CD4-positive, alpha-beta T cell treated with Interleukin-17A for 1 hour (primary cell): Measurements from ENCODE around the gene IQSEC3.

Experiments used
- DNase-seq: peaks from one replicate; pipeline ENCODE4 v3.0.0-alpha.2; 2020

Gene IQSEC3

DNA sequence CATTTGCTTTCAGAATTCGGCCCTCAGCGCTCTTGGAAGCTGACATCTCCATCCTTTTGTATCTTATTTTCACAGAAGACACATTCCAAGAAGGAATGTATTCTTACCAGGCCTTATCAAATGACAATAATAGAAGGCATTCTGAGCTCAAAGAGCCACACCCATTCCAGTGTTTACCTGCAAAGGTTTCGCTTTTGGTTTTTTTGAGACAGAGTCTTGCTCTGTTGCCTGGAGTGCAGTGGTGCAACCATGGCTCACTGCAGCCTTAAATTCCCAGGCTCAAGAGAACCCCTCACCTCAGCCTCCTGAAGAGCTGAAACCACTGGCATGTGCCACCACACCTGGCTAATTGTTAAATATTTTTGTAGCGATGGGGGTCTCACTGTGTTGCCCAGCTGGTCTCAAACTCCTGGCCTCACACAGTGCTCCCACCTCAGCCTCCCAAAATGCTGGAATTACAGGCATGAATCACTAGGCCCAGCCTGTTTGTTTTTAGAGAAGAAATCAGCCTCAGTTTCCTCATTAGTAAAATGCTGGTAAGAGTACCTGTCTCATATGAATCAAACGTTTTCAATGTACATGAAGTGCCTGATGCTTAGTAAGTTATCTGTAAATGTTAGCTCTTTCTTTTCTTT is 78.2 kb downstream of the IQSEC3 start:
- DNase-seq, result no peak

DNA sequence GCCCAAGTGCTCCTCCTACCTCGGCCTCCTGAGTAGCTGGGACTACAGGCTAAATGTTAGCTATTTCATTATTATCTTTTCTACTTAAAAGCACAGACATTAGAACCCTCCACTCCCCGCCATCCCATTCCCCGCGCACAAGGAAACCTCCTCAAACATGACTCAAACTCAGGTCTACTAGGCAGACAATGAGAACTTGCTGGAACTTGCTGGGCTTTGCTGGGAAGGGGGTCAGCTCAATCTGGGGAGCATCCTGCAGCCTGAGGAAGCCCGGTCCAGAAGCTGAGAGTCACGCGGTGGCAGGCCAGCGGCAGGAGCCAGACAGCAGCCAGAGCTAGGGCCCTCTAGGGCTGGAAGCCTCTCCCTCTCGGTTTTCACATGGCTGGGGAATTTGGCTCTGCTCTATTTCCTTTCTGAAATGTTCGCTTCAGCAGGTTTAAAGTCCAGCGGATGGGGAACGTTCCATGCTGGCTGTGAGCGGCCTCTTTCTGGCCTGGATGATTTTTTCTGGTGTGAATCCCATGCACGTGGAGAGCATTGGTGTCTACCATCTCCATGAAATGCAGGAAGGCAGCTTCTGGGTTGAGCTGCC is 78.9 kb downstream of the IQSEC3 start:
- no peak for DNase-seq

DNA sequence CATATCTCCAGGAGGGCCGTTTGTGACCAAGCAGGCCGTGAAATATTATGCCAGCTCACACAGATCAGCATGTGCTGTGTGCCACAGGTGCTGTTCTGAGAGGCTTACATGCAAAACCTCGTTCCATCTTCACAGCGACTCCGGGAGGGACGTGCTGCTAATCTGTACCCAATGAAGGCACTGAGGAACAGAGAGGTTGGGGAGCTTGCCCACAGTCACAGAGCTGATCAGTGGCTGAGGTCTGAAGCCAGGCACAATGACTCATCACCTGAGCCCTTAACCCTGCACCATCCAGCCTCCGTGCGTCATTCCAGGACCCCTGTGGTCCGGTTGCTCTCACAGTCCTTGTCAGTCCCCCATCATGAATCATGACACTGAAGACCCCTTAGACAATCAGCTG is 80.7 kb downstream of the IQSEC3 start:
- DNase-seq, result no peak

DNA sequence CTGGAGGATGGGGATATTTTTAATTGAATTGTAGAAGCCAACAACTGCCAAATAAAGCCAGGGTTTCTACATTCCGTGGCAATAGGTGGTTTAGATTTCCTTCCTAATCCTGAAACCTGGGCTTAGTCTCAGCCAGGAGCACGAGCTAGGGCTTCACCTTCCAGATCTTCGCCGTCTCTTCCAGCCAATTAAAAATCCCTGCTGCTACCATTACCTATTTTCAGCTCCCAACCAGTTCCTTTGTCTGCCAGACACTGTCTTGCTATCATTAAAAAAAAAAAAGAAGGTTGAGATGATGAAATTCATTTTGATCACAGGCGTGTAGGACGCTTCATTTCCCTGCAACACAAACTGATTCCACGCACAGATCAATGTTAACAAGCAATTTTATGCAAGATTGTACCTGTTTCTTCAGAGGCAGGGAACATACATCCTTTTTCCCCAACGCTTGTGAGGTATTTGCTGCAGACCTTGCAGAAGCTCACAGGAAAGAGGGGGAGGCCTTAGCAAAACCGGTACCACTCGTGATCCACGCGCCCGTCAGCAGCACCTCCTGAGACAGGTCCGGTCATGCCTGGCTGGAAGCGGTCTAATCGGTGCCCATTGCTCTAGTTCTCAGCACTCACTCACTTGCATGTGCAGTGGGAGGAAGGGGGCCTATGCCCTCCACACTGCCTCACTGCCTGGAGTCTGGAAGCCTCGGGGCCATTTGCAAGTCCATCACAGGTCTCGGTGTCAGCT is 82.3 kb downstream of the IQSEC3 start:
- no peak for DNase-seq

GRCh38 chr12:151579-151978 is 85.0 kb downstream of the IQSEC3 start:
- no peak for DNase-seq

- no peak for DNase-seq
Measured at GRCh38 chr12:152440-152839, 85.9 kb downstream of the IQSEC3 start.

- peak; percentile 49 for DNase-seq
Measured at GRCh38 chr12:153080-153746, 86.6 kb downstream of the IQSEC3 start.

GRCh38 chr12:154058-154457 is 87.5 kb downstream of the IQSEC3 start:
- no peak for DNase-seq

DNA sequence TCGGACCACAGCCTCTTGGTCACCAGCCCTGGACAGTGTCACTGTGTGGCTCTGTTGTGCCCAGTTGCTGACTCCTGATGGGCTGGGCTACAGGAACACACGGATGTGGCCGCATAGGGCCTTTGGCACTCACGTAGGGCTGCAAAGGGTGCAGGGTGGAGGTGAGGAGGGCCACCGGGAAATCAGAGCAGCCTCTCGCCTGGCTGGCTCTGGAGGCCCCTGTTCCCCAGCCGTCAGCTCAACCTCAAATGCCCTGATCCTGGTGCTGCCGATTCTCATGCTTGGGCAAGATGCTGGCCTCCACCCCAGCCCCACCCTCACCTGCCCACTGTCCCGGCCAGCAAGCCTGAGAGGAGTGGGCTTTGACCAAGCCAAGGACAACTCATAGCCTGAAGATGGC is 88.4 kb downstream of the IQSEC3 start:
- DNase-seq, result no peak

GRCh38 chr12:155646-156045 is 89.1 kb downstream of the IQSEC3 start:
- DNase-seq, result no peak

DNA sequence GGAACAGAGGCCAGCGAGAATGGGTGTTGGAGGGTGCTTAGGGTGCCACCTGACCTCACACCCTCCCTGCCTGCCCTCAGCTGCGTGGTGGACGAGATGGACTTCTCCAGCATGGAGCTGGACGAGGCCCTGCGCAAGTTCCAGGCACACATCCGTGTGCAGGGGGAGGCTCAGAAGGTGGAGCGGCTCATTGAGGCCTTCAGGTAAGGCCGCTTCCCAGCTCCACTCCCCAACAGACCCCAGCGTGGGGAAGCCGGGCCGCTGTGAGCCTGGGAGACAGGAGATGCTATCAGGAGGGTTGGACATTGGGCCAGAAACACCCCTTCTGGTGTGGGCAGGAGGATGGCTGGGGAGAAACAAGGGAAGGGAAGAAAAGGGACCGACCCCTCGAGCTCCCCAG is 90.4 kb downstream of the IQSEC3 start:
- DNase-seq, result no peak

GRCh38 chr12:157644-158043 is 91.1 kb downstream of the IQSEC3 start:
- no peak for DNase-seq

DNA sequence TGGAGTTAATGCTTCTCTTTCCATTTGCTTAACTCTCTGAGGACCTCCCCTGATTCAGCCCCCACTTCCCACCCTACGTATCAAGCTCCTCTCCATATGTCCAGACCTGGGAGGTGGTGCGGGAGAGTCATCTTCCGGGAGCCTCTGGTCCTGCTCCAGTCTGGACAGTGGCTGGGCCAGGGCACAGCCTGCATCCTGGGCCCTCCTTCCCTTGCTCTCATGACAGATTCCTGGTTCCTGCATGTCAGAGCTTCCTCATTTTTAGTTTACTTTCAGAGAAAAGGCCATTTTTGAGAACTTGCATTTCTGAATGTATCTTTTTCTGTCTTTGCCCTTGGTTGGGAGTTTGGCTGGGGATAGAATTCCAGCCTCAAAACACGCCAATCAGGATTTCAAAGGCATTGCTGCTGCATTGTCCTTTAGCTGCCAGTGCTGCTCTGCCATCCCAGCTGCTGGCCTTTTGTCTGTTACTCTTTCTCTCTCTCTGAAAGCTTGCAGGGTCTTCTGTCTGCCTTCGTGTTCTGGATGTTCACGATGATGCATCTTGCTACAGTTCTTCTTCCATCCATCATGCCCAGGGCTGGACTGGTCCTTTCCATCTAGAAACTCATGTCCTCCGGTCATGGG is 92.7 kb downstream of the IQSEC3 start:
- DNase-seq, result no peak

DNA sequence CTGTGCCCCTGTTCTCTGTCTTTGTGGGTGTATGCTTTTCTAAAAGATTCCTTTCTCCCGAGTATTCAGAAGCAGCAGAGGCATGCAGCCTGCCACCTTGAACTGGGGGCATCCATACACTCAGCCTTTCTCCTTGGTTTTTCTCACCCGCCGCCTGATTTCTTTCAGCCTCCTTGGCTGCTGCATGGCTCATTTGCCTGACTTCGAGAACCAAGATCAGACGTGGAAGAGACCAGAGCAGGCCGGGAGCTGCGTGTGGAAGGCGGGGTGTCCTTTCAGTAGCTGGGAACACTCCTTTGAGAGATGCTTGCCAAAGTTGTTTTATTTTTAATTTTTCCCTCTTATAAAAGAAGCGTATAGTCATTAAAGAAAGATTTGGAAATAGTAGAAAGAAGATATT is 94.3 kb downstream of the IQSEC3 start:
- DNase-seq, result no peak

GRCh38 chr12:161823-162222 is 95.3 kb downstream of the IQSEC3 start:
- no peak for DNase-seq

DNA sequence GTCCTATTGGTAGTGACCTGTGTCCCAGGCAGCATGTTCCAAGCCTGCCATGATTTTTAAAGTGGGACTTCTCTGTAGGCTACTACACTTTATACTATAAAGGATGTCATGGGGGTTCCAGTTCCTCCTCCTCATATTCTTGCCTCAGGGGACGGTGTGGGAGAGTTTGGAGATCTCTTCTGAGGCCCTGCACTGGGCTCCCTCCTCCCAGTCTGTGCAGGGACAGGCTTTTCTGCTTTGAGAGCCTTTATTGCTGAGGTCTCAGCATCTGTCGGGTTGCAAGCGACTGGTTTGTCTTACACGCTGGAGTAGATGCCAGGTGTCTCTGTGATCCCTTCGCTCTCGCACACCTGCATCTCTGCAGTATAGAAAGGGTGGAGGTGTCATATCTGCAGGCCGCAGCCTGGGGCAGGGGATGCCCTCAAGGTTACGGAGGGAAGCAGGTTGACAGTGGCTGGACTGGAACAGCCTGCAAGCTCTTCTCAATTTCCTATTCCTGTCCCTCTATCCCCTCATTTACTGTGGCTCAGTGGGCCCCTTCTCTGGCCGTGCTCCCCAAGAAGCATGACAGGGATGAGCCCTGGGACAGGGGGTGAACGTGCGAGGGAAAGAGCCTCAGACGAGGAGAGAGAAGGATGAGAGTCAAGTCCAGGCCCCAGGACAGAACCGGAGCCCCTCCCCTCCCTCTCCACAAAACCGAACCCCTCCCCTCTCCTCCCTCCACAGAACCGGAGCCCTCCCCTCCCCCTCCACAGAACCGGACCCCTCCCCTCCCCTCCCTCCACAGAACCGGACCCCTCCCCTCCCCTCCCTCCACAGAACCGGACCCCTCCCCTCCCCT is 96.1 kb downstream of the IQSEC3 start:
- DNase-seq, result no peak

DNA sequence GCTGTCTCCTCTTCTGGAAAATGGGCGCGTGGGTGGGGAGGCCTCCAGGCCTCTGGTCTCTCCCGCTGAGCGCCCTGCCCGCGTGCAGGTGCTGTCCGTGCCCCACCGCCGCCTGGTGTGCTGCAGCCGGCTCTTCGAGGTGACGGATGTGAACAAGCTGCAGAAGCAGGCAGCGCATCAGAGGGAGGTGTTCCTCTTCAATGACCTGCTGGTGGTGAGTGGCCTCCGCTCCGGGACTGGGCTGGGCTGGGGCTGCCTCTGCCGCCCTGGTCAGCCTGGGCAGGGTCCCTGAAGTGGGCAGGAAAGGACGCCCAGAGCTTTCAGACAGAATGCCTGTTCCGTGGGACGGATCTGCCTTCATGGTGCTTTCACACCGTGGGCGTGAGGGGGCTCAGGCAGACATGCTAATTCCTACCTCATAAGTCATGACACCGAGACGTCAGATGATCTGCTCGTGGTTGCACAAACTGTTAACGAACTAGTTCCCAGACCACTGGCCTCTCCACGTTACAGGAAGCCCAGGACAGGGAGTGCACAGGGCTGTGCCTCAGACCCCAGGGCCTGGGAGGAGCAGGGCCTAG is 96.9 kb downstream of the IQSEC3 start:
- DNase-seq, result no peak

DNA sequence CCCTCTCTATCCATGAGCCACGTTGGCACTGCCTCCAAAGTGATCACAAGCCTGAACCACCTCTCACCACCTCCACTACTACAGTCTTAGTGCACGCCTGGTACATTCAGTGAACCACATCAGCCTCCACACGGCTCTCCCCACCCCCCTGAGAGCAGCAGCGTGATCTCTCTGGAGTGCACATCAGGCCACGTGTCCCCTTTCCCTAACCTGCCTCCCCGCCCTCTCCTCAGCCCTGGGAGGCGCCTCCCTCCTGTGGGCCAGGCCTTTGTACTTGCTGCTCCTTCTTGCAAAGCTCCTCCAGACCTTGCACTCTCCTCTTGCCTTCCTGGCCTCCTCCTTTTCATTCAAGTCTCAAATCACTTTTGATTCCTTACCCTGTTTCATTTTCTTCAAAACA is 97.6 kb downstream of the IQSEC3 start:
- DNase-seq, result no peak

DNA sequence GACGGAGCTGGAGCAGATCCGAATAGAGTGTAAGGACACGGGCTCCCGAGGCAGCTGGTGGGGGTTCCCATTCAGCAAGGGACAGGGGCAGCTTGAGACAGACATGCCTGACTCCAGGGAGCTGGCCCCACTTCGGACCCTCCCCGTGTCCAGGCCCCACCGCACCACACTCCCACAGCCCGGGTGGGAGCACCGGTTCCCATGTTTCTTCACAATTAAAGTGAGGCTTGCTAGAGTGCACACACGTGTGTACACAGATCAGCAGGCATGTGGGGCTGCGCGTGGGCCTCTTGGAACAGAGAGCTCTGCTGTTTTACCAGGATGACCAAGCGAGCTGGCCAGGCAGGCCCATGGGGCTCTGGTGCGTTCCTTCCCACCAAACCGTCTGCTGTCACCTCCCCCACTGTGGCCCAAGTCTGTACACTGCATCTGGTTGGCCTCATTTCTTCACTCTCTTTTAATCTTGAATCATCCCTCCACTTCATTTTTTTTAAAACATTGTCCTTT is 99.3 kb downstream of the IQSEC3 start:
- DNase-seq, result no peak

- no peak for DNase-seq
Measured at GRCh38 chr12:166425-167075, 100.0 kb downstream of the IQSEC3 start.

DNA sequence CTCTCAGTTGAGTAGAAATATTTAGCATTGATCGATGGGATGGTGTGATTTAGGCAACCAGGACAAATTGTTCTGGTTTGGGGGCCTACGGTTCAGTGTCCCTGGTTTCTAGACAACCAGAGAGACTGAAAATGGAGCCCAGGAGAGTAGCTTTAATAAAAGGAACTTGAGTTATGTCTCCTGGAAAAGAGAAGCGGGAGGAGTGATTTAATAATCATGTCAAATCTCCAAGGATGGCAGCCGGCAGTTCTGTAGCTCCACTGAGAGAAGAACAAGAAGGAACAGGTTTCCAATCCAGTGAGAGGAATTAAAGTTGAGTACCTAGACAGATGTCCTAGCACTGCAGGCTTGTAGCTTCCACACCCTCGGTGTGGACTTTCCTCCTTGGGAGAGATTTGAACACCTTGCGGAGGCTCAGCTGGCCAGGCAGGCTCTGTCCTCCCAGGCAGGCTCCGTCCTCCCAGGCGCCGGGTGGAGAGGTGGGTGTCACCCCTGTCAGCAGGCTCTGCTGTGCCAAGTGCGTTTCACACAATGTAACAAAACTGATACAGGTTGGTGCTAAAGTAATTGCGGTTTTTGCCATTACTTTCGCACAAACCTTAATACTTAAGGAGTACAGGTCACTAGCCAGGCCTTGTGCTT is 101.5 kb downstream of the IQSEC3 start:
- no peak for DNase-seq
